OCI-LY3 (cell line): Measurements from ENCODE around the gene ERC1.

Experiments used
- H2AFZ ChIP-seq: fragments of 200-600, 300-600 bp; shearing (Covaris generic); 2 replicates; pipeline ENCODE4 v1.6.0; 2014; ENCODE audit warnings: antibody characterized with exemption, low read depth, low read length
- H3K27ac ChIP-seq: fragments of 200-600, 300-600 bp; sonication (generic); 2 replicates; pipeline ENCODE4 v1.5.1; 2014; ENCODE audit warnings: mild to moderate bottlenecking, low read length, moderate library complexity, mixed read lengths
- H3K27me3 ChIP-seq: fragments of 200-600, 300-600 bp; sonication (generic); 2 replicates; pipeline ENCODE4 v1.6.1; 2014; ENCODE audit warnings: low read depth, low read length, mixed read lengths
- H3K36me3 ChIP-seq: fragments of 200-600, 300-600 bp; sonication (generic); replicated peaks from 2 replicates; pipeline ENCODE3; 2014; ENCODE audit warnings: low read depth, low read length, mixed read lengths
- H3K4me1 ChIP-seq: fragments of 300-600, 200-600 bp; sonication (generic); 2 replicates; pipeline ENCODE4 v1.6.1; 2014; ENCODE audit warnings: low read length, mixed read lengths
- H3K4me2 ChIP-seq: fragments of 200-600, 300-600 bp; sonication (generic); 2 replicates; pipeline ENCODE4 v1.6.1; 2014; ENCODE audit warnings: low read length, mixed read lengths
- H3K4me3 ChIP-seq: fragments of 300-600, 200-600 bp; sonication (generic); 2 replicates; pipeline ENCODE4 v1.5.1; 2014; ENCODE audit warnings: antibody characterized with exemption, mild to moderate bottlenecking, low read length, moderate library complexity
- H3K79me2 ChIP-seq: fragments of 300-600, 200-600 bp; shearing (Covaris generic); 2 replicates; pipeline ENCODE4 v1.6.1; 2014; ENCODE audit warnings: mild to moderate bottlenecking, low read length, mixed read lengths
- H3K9ac ChIP-seq: fragments of 300-600, 200-600 bp; shearing (Covaris generic); 2 replicates; pipeline ENCODE4 v1.6.0; 2014; ENCODE audit warnings: mild to moderate bottlenecking, low read length, moderate library complexity
- H3K9me3 ChIP-seq: fragments of 200-600, 300-600 bp; shearing (Covaris generic); 2 replicates; pipeline ENCODE4 v1.6.1; 2014; ENCODE audit warnings: low read length, mixed read lengths; ENCODE audit not compliant: insufficient read depth
- H4K20me1 ChIP-seq: fragments of 200-600, 300-600 bp; sonication (generic); 2 replicates; pipeline ENCODE4 v1.6.1; 2016; ENCODE audit warnings: low read length, mixed read lengths; ENCODE audit not compliant: insufficient read depth
- CTCF ChIP-seq: fragments of 200-600, 300-600 bp; sonication (generic); IDR thresholded peaks from 2 replicates; pipeline ENCODE4 v1.5.1; 2014; ENCODE audit warnings: antibody characterized with exemption, low read length, low read depth
- EZH2phosphoT487 ChIP-seq: fragments of 200-600 bp; shearing (Covaris generic); IDR thresholded peaks from 2 replicates; pipeline ENCODE4 v1.6.1; 2018; ENCODE audit warnings: antibody characterized with exemption, mixed run types, low read depth

The ERC1 gene

DNA sequence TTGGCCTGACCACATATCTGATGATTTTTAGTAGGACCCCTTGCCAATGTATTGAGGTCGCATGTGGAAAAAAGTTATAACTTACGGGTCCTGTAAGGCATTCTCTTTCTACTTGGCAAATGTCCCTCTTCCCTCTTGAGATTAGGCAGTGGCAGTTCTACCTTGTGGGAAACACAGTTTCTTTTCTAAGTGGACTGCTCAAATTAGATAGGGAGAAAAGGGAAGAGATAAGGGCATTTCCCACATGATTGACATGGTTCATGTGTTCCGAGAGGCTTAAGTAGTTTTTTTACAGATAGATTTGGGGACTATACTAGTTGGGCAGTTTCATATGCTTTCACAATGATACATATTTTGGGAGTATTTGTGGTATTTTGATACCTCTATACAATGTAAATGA, 448.7 kb downstream of the ERC1 start:
- H3K4me1 ChIP-seq: peaks cover 15% of the 10 kb centered on the region
- H3K27me3 ChIP-seq: no peaks in the 10 kb centered on the region
- H3K36me3 ChIP-seq: no peaks in the 10 kb centered on the region
- H2AFZ ChIP-seq: no peak overlapping the region
- no peak overlapping the region for H3K4me3 ChIP-seq
- H3K9me3 ChIP-seq: no peaks in the 10 kb centered on the region
- H3K9ac ChIP-seq: no peak overlapping the region
- TF ChIP-seq EZH2phosphoT487: no peak
- TF ChIP-seq CTCF: no peak
- no peak overlapping the region for H3K27ac ChIP-seq
- H3K79me2 ChIP-seq: no peaks in the 10 kb centered on the region
- no peak overlapping the region for H3K4me2 ChIP-seq
- no peaks in the 10 kb centered on the region for H4K20me1 ChIP-seq

DNA sequence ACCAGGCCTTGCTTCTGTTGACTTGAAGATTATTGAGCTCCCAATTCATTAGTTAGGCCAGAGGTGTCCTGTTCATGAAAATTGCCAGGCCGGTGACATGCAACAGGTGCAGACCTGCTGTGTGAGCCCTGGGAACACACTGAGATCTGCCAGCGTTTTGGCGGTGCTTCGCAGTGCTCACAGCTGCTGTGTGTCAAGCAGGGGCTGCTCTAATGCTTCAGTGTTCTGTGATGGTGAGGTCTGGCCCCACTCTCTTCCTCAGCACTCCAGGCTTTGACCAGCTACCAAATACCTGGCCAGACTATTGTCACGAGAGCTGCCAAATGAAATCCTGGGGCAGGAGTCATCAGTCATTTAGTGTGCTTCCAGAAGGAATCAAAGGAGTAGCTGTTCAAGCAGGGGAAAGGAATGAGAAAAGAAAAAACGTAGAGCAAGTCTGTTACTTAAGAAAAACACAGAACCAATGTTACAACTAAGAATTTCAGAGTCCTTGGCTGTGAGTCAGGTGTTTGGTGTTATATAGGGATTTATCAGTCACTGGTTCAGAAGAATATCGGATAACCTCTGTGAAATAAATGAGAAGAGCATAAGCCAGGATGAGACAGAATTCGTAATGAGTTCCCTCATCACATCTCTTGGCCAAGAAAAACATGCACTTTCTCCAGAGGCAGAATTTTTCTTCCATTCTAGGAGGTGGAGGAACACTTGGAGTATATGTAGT, 452.6 kb downstream of the ERC1 start:
- Histone ChIP-seq H3K9me3 (no peaks in the 10 kb centered on the region), H3K79me2 (no peaks in the 10 kb centered on the region), H3K4me2 (no peak overlapping the region), H3K27me3 (no peaks in the 10 kb centered on the region), H2AFZ (no peak overlapping the region), H3K36me3 (peaks cover 11% of the 10 kb centered on the region), H3K4me3 (no peak overlapping the region), H3K27ac (no peak overlapping the region), H3K9ac (no peak overlapping the region), H3K4me1 (peaks cover 33% of the 10 kb centered on the region), H4K20me1 (no peaks in the 10 kb centered on the region)
- no peak for TF ChIP-seq CTCF
- TF ChIP-seq EZH2phosphoT487: no peak

GRCh38 chr12:1444142-1444516, 453.1 kb downstream of the ERC1 start:
- H3K9ac ChIP-seq: no peak overlapping the region
- no peaks in the 10 kb centered on the region for H3K27me3 ChIP-seq
- no peak overlapping the region; the same call in 1 of the 2 replicates for H3K4me2 ChIP-seq

DNA sequence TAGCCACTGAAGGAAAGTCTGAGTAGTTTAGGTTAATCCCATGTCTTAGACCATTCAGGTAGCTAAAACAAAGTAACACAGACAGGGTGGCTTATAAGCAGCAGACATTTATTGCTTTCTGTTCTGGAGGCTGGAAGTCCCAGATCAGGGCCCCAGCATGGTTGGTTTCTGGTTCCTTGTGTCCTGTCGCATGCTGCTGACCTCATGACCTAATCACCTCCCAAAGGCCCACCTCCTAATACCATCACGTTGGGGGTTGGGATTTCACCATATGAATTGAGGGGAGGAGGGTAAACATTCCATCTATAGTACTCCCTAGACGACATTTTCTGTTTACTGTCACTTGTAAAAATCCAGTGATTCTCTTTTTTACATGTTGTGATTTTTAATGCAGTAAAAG, 454.8 kb downstream of the ERC1 start:
- Histone ChIP-seq H4K20me1 (no peaks in the 10 kb centered on the region), H3K79me2 (no peaks in the 10 kb centered on the region), H3K4me1 (peaks cover 49% of the 10 kb centered on the region), H3K27ac (peak overlapping the region; percentile 15; the same call in 1 of the 2 replicates), H3K4me3 (no peak overlapping the region), H2AFZ (no peak overlapping the region), H3K9me3 (no peaks in the 10 kb centered on the region), H3K36me3 (peaks cover 16% of the 10 kb centered on the region), H3K9ac (no peak overlapping the region), H3K27me3 (no peaks in the 10 kb centered on the region), H3K4me2 (peak overlapping the region; percentile 40; the same call in 1 of the 2 replicates)
- TF ChIP-seq CTCF (no peak), EZH2phosphoT487 (no peak)

More at GRCh38 chr12:1444142-1444516, 453.1 kb downstream of the ERC1 start:
- TF ChIP-seq EZH2phosphoT487 (no peak), CTCF (no peak)
- Histone ChIP-seq H3K4me1 (peaks cover 33% of the 10 kb centered on the region), H3K79me2 (no peaks in the 10 kb centered on the region), H3K4me3 (no peak overlapping the region), H3K9me3 (no peaks in the 10 kb centered on the region), H2AFZ (no peak overlapping the region), H3K36me3 (peaks cover 12% of the 10 kb centered on the region), H4K20me1 (no peaks in the 10 kb centered on the region), H3K27ac (no peak overlapping the region; the same call in 1 of the 2 replicates)
